Measurements from ENCODE around the gene PPP1R16B.

Gene PPP1R16B

DNA sequence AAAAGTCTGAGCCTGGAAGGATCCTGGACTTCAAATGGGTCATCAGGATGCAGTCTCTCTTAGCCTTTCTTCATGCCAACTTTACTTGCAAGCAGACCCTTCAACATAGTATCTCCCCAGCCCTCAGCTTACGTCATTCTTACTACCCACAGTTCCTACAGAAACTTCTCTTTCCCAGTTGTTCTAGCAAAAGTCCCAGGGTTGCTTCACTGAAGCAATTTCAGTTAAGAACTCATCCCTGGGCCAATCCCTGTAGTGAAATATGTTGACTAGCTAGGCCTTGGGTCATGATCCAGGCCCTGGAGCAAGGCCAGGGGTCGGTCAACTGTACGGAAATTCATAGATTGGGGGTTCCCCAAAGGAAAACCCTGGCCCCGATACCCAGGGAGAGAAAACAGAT lies 112.2 kb downstream of the PPP1R16B start (continued):
- TF ChIP-seq ZBTB10 (tag by site-specific recombination; IDR thresholded peaks at IDR 0.05) = no peak
- no peak for TF ChIP-seq ZNF155 (tag by site-specific recombination; IDR thresholded peaks at IDR 0.05)
- no peak for TF ChIP-seq ZNF16 (tag by site-specific recombination; IDR thresholded peaks at IDR 0.05; ENCODE audit: low read depth)
- no peak for TF ChIP-seq ZNF555 (tag by site-specific recombination; conservative IDR thresholded peaks at IDR 0.05)
- no peak for TF ChIP-seq ZBTB17 (tag by site-specific recombination; IDR thresholded peaks at IDR 0.05)

GRCh38 chr20:38918172-38918571 lies 112.7 kb downstream of the PPP1R16B start:
- ChIA-PET POLR2A (no interaction called here), CTCF (no interaction called here)
- H3K36me3 ChIP-seq (ENCODE audit: control insufficient read depth in 2 of 2, insufficient read depth in 1 of 2, low read length in 2 of 2) = no peaks in the 10 kb centered on the region
- H3K4me3 ChIP-seq (ENCODE audit: low read depth, low read length) = no peak overlapping the region
- H3K4me1 ChIP-seq (ENCODE audit: control insufficient read depth, insufficient read depth, low read length) = no peaks in the 10 kb centered on the region
- TF ChIP-seq ZBTB48 (tag by site-specific recombination; IDR thresholded peaks at IDR 0.05) = no peak
- TF ChIP-seq ZNF423 (tag by site-specific recombination; IDR thresholded peaks at IDR 0.05) = no peak
- no peak for TF ChIP-seq ZNF24 (tag by site-specific recombination; IDR thresholded peaks at IDR 0.05)
- TF ChIP-seq ZNF692 (tag by site-specific recombination; IDR thresholded peaks at IDR 0.05) = no peak
- TF ChIP-seq KLF7 (tag by site-specific recombination; IDR thresholded peaks at IDR 0.05; ENCODE audit: borderline replicate concordance) = no peak
- no peak for TF ChIP-seq ZNF266 (tag by site-specific recombination; IDR thresholded peaks at IDR 0.05; ENCODE audit: low read depth)
- no peak overlapping the region for H3K27ac ChIP-seq (ENCODE audit: extremely low read depth, low read depth, low read length)
- no peaks in the 10 kb centered on the region for H3K9me3 ChIP-seq (ENCODE audit: control insufficient read depth, insufficient read depth, low read depth, low read length)

- CTCF ChIA-PET = interaction anchor here (0.7 kb wide), 1 partner anchor 129 kb away, joined by 7 read pairs; no protein-coding TSS in a partner anchor
- Histone ChIP-seq H3K36me3 (ENCODE audit: control insufficient read depth in 2 of 2, insufficient read depth in 1 of 2, low read length in 2 of 2) (no peaks in the 10 kb centered on the region), H3K4me3 (ENCODE audit: low read depth, low read length) (no peak overlapping the region), H3K27ac (ENCODE audit: extremely low read depth, low read depth, low read length) (no peak overlapping the region), H3K9me3 (ENCODE audit: control insufficient read depth, insufficient read depth, low read depth, low read length) (no peaks in the 10 kb centered on the region), H3K4me1 (ENCODE audit: control insufficient read depth, insufficient read depth, low read length) (no peaks in the 10 kb centered on the region)
- POLR2A ChIA-PET = no interaction called here
- TF ChIP-seq, protein P1, sequence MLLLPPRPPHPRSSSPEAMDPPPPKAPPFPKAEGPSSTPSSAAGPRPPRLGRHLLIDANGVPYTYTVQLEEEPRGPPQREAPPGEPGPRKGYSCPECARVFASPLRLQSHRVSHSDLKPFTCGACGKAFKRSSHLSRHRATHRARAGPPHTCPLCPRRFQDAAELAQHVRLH (tag by site-specific recombination; IDR thresholded peaks at IDR 0.05) = no peak
- no peak for TF ChIP-seq TRIM28 (IDR thresholded peaks at IDR 0.05; ENCODE audit: borderline replicate concordance, low read length)
- TF ChIP-seq HOXC10 (CRISPR knock-in tag; IDR thresholded peaks at IDR 0.05) = no peak
- TF ChIP-seq, protein P2, sequence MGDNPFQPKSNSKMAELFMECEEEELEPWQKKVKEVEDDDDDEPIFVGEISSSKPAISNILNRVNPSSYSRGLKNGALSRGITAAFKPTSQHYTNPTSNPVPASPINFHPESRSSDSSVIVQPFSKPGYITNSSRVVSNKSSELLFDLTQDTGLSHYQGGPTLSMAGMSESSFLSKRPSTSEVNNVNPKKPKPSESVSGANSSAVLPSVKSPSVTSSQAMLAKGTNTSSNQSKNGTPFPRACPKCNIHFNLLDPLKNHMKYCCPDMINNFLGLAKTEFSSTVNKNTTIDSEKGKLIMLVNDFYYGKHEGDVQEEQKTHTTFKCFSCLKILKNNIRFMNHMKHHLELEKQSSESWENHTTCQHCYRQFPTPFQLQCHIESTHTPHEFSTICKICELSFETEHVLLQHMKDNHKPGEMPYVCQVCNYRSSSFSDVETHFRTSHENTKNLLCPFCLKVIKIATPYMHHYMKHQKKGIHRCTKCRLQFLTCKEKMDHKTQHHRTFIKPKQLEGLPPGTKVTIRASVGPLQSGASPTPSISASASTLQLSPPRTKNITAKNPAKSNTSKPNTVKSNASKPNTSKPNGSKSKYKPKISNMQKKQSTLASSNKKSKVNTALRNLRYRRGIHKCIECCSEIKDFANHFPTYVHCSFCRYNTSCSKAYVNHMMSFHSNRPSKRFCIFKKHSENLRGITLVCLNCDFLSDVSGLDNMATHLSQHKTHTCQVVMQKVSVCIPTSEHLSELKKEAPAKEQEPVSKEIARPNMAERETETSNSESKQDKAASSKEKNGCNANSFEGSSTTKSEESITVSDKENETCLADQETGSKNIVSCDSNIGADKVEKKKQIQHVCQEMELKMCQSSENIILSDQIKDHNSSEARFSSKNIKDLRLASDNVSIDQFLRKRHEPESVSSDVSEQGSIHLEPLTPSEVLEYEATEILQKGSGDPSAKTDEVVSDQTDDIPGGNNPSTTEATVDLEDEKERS (tag by site-specific recombination; IDR thresholded peaks at IDR 0.05) = no peak
- no peak for TF ChIP-seq GLIS1 (tag by site-specific recombination; IDR thresholded peaks at IDR 0.05)
- TF ChIP-seq YY1 (tag by site-specific recombination; IDR thresholded peaks at IDR 0.05) = no peak
- no peak for TF ChIP-seq ZNF112 (tag by site-specific recombination; IDR thresholded peaks at IDR 0.05)
- no peak for TF ChIP-seq HIC1 (tag by site-specific recombination; IDR thresholded peaks at IDR 0.05)
- no peak for TF ChIP-seq KLF9 (tag by site-specific recombination; IDR thresholded peaks at IDR 0.05; ENCODE audit: low read depth)
- no peak for TF ChIP-seq SCRT1 (tag by site-specific recombination; IDR thresholded peaks at IDR 0.05; ENCODE audit: borderline replicate concordance)
- TF ChIP-seq ZSCAN30 (tag by site-specific recombination; IDR thresholded peaks at IDR 0.05) = no peak
- TF ChIP-seq ZNF404 (tag by site-specific recombination; IDR thresholded peaks at IDR 0.05) = no peak
- no peak for TF ChIP-seq MZF1 (tag by site-specific recombination; IDR thresholded peaks at IDR 0.05; ENCODE audit: borderline replicate concordance)
- no peak for TF ChIP-seq ZNF248 (tag by site-specific recombination; IDR thresholded peaks at IDR 0.05)
- TF ChIP-seq ZNF555 (tag by site-specific recombination; conservative IDR thresholded peaks at IDR 0.05) = no peak
These were observed 114.2 kb downstream of the PPP1R16B start for GRCh38 chr20:38919683-38920082.
